ENCODE results near the gene ERCC6L2. TPM values are rescaled to one million over a fixed set of nuclear protein-coding genes. Genes with fewer than 3 reads are reported as not detected.

Gene ERCC6L2
- polyA plus RNA-seq, 2 of the 4 experiments (the other 2 are of a cell fraction): 13.3 to 36.7 TPM

DNA sequence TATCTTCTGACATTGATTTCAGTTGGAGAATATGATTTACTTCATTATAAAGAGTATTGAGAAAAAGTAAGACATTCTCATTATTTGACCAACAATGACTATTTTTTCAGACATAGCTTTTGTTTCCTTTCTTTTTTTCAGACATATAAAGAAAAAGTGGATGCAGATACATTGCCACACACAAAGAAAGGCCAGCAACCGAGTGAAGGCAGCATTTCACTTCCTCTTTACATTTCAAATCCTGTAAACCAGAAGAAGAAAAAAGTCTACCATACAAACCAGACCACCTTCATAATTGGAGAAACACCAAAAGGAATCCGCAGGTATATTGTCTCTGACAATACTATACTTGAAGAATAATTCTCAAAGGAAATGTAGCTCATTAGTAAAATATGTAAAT is 128.9 kb downstream of the ERCC6L2 start:
- Histone ChIP-seq H3K4me3 (no peak overlapping the region), H3K4me1 (no peaks in the 10 kb centered on the region), H3K27ac (no peak overlapping the region), H3K9me3 (no peaks in the 10 kb centered on the region), H3K4me2 (no peak overlapping the region)
- CTCF ChIA-PET: interaction anchor here (1.8 kb wide), 1 partner anchor 214 kb away, joined by 4 read pairs; no protein-coding TSS in a partner anchor
- TF ChIP-seq, protein P1, sequence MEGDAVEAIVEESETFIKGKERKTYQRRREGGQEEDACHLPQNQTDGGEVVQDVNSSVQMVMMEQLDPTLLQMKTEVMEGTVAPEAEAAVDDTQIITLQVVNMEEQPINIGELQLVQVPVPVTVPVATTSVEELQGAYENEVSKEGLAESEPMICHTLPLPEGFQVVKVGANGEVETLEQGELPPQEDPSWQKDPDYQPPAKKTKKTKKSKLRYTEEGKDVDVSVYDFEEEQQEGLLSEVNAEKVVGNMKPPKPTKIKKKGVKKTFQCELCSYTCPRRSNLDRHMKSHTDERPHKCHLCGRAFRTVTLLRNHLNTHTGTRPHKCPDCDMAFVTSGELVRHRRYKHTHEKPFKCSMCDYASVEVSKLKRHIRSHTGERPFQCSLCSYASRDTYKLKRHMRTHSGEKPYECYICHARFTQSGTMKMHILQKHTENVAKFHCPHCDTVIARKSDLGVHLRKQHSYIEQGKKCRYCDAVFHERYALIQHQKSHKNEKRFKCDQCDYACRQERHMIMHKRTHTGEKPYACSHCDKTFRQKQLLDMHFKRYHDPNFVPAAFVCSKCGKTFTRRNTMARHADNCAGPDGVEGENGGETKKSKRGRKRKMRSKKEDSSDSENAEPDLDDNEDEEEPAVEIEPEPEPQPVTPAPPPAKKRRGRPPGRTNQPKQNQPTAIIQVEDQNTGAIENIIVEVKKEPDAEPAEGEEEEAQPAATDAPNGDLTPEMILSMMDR (IDR thresholded peaks at IDR 0.05): no peak
- no peak for TF ChIP-seq KDM5A (IDR thresholded peaks at IDR 0.05)
- TF ChIP-seq MYC (IDR thresholded peaks at IDR 0.05; ENCODE audit: borderline replicate concordance, low read length): no peak
- no peak for TF ChIP-seq CBX8 (IDR thresholded peaks at IDR 0.05)
- no peak for TF ChIP-seq HDAC2 (IDR thresholded peaks at IDR 0.05)
- TF ChIP-seq RAD21 (conservative IDR thresholded peaks at IDR 0.05 in 1 of 2, IDR thresholded peaks at IDR 0.05 in 1 of 2): no peak
- TF ChIP-seq HEYL (CRISPR knock-in tag; IDR thresholded peaks at IDR 0.05): no peak
- ATAC-seq (no peak), FAIRE-seq (no peak), DNase-seq (ENCODE audit: low read depth in 1 of 2, low spot score in 1 of 2) (no peak)
- WGBS (ENCODE audit: missing lambda C conversion rate): 89% methylated on average over 2 of the region's 2 CpGs
- POLR2A ChIA-PET: no interaction called here

DNA sequence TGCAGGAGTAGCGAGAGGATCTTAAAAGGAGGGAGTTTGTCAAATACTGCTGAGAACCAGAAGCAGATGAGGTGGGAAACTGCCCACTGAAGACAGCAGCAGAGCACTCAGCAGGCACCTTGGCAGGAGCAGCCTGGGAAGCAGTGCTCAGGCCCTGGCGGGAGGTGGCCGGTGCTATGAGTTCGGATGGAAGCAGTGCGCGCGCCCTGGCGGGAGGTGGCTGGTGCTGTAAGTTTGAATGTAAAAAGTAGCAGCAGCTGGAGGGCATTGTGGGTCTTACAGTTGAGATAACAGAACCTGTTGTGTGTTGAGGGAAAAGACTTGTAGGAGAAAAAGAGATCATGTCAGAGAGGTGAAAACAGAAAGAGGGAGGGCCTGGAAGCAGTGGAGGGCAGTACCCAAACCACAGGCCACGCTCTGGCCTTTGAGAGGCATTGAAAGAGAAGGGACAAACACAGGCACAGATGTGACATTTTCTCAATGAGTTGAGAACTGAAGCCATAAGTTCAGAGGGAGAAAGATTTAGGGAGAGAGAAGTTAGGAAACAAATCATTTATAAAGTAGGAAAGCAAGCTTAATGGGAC is 130.9 kb downstream of the ERCC6L2 start:
- Histone ChIP-seq H3K4me3 (no peak overlapping the region), H3K4me2 (no peak overlapping the region), H3K4me1 (no peaks in the 10 kb centered on the region), H3K9me3 (no peaks in the 10 kb centered on the region), H3K27ac (no peak overlapping the region)
- WGBS (ENCODE audit: missing lambda C conversion rate): 96% methylated on average over 9 of the region's 9 CpGs
- TF ChIP-seq CBX8 (IDR thresholded peaks at IDR 0.05) (no peak), SREBF2 (IDR thresholded peaks at IDR 0.05) (no peak), ESRRA (IDR thresholded peaks at IDR 0.05; ENCODE audit: borderline replicate concordance, low read length) (no peak), HOXB13 (CRISPR knock-in tag; IDR thresholded peaks at IDR 0.05; ENCODE audit: low read depth) (no peak), ZC3H11A (IDR thresholded peaks at IDR 0.05) (no peak), CHD4 (IDR thresholded peaks at IDR 0.05; ENCODE audit: borderline replicate concordance) (no peak), HOXA7 (CRISPR knock-in tag; IDR thresholded peaks at IDR 0.05) (no peak), RCOR1 (IDR thresholded peaks at IDR 0.05; ENCODE audit: low read depth, low read length) (no peak), HOXB5 (CRISPR knock-in tag; IDR thresholded peaks at IDR 0.05) (no peak), FOSB (CRISPR knock-in tag; IDR thresholded peaks at IDR 0.05) (no peak)
- TF ChIP-seq, protein P2, sequence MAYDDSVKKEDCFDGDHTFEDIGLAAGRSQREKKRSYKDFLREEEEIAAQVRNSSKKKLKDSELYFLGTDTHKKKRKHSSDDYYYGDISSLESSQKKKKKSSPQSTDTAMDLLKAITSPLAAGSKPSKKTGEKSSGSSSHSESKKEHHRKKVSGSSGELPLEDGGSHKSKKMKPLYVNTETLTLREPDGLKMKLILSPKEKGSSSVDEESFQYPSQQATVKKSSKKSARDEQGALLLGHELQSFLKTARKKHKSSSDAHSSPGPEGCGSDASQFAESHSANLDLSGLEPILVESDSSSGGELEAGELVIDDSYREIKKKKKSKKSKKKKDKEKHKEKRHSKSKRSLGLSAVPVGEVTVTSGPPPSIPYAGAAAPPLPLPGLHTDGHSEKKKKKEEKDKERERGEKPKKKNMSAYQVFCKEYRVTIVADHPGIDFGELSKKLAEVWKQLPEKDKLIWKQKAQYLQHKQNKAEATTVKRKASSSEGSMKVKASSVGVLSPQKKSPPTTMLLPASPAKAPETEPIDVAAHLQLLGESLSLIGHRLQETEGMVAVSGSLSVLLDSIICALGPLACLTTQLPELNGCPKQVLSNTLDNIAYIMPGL (CRISPR knock-in tag; IDR thresholded peaks at IDR 0.05; ENCODE audit: borderline replicate concordance): no peak
- TF ChIP-seq, protein P3, sequence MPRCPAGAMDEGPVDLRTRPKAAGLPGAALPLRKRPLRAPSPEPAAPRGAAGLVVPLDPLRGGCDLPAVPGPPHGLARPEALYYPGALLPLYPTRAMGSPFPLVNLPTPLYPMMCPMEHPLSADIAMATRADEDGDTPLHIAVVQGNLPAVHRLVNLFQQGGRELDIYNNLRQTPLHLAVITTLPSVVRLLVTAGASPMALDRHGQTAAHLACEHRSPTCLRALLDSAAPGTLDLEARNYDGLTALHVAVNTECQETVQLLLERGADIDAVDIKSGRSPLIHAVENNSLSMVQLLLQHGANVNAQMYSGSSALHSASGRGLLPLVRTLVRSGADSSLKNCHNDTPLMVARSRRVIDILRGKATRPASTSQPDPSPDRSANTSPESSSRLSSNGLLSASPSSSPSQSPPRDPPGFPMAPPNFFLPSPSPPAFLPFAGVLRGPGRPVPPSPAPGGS (IDR thresholded peaks at IDR 0.05): no peak
- no peak for ATAC-seq
- ChIA-PET CTCF (interaction anchor here (0.9 to 2.0 kb wide), 4 partner anchors 12 to 211 kb away, joined by 3 to 6 read pairs (median 4); no protein-coding TSS in a partner anchor), POLR2A (no interaction called here)
- no peak for FAIRE-seq
- no peak for DNase-seq (ENCODE audit: low read depth in 1 of 2, low spot score in 1 of 2)

DNA sequence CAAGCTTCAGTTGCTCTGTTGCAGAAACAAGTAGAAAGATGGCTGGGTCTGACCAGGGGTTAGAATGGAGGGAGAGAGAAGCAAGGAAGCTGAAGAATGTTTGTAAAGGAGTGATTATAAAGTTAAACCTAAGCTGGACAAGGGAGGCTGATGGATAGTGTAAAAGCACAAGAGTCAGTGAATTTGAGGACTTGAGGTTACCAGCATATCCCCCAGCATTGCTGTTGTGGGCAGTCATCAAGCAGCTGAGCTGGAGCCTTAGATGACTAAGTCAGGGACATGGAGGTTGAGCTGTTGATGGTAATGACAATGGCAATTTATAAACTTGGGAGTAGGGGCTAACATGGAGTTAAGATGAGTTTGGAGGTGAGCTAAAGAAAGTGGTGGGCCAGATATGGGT is 131.5 kb downstream of the ERCC6L2 start:
- ATAC-seq (no peak), DNase-seq (ENCODE audit: low read depth in 1 of 2, low spot score in 1 of 2) (no peak), FAIRE-seq (no peak)
- Histone ChIP-seq H3K9me3 (no peaks in the 10 kb centered on the region), H3K4me3 (no peak overlapping the region), H3K4me1 (no peaks in the 10 kb centered on the region), H3K27ac (no peak overlapping the region), H3K4me2 (no peak overlapping the region)
- ChIA-PET POLR2A (no interaction called here), CTCF (interaction anchor here (0.9 to 2.0 kb wide), 4 partner anchors 8 to 211 kb away, joined by 3 to 6 read pairs (median 4); no protein-coding TSS in a partner anchor)
- TF ChIP-seq ZSCAN20 (CRISPR knock-in tag; IDR thresholded peaks at IDR 0.05): no peak
- no peak for TF ChIP-seq HEYL (CRISPR knock-in tag; IDR thresholded peaks at IDR 0.05)
- TF ChIP-seq JUNB (IDR thresholded peaks at IDR 0.05): no peak
- TF ChIP-seq NFE2L2 (conservative IDR thresholded peaks at IDR 0.05; ENCODE audit: low read length): no peak
- no peak for TF ChIP-seq CBX8 (IDR thresholded peaks at IDR 0.05)
- TF ChIP-seq, protein P4, sequence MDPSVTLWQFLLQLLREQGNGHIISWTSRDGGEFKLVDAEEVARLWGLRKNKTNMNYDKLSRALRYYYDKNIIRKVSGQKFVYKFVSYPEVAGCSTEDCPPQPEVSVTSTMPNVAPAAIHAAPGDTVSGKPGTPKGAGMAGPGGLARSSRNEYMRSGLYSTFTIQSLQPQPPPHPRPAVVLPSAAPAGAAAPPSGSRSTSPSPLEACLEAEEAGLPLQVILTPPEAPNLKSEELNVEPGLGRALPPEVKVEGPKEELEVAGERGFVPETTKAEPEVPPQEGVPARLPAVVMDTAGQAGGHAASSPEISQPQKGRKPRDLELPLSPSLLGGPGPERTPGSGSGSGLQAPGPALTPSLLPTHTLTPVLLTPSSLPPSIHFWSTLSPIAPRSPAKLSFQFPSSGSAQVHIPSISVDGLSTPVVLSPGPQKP (IDR thresholded peaks at IDR 0.05; ENCODE audit: low read depth, low read length): no peak
- TF ChIP-seq PHF8 (IDR thresholded peaks at IDR 0.05; ENCODE audit: borderline replicate concordance, low read depth): no peak
- TF ChIP-seq, protein P1 (IDR thresholded peaks at IDR 0.05): no peak

Measured in A549 (cell line).